ENCODE data around the gene ADCY5.

ADCY5 gene

DNA sequence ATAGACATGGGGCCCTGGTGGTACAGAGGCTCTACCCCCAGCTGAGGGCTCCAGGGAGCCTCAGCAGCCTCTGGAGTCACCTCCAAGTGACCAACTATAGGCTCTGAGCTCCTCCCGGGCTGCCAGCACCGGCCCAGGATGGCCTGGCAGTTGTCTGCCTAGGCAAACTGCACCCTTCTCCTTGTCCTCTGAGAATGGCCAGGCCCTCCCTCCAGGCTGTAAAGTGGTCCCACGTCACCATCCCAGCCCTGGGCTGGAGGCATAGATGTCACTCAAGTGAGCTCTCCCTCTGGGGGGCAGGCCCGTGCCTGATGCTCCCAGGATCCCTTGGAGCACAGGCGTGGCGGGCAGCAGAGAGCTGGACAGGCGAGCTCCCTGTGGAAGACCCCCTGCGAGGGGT lies 127.1 kb downstream of the ADCY5 start:
- Mint-ChIP-seq H3K36me3 (ENCODE audit: low read depth) (no peaks in the 10 kb centered on the region), H3K4me1 (ENCODE audit: low read depth) (peaks cover 5% of the 10 kb centered on the region), H3K27ac (no peak overlapping the region), H3K27me3 (peaks cover 6% of the 10 kb centered on the region), H3K4me3 (no peak overlapping the region), H3K9me3 (no peaks in the 10 kb centered on the region)
- intact Hi-C loops (cut with micrococcal nuclease), result no loop called here

DNA sequence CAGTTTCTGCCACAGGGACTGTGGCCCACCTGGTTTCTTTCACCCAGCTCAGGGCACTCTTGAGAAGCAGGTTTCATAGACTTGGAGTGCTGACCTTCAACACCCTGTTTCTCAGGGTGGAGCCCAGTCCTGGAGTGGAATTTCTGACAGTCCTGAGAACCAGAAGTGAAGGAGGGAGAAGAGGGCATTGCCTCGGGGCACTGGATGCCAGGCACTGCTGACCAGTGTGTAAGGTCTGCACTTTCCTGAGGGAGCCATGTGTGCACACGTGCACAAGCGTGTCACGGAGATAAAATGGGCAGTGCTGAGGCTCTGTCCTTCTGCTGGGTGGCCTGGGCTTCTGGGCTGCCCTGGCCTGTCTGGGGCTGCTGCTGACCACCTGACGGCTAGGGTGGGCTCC lies 128.7 kb downstream of the ADCY5 start:
- no peak overlapping the region for H3K4me3 Mint-ChIP-seq

DNA sequence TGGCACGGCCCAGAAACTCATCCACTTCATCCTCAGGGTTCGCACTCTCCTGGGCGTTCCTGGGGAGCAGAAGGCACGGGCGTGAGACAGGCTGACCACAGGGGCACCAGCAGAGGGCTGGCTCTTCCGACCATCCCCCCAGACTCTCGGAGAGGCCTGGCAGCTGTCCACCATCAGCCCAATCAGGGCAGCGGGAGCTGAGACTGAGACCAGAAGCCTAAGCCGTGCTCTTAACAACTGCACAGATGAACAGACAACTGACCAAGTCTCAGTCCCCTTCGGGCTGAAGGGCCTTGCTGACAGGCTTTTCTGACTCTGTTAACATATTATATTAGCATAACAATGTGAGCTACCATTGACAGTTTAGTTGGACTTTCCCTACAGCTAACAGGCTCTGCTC lies 129.1 kb downstream of the ADCY5 start:
- intact Hi-C loops (cut with micrococcal nuclease), result no loop called here
- no peaks in the 10 kb centered on the region for H3K36me3 Mint-ChIP-seq (ENCODE audit: low read depth)

More for the DNA sequence above, 128.7 kb downstream of the ADCY5 start:
- H3K9me3 Mint-ChIP-seq, result no peaks in the 10 kb centered on the region
- no peak overlapping the region for H3K27ac Mint-ChIP-seq
- no peaks in the 10 kb centered on the region for H3K4me1 Mint-ChIP-seq (ENCODE audit: low read depth)
- H3K27me3 Mint-ChIP-seq, result peaks cover 7% of the 10 kb centered on the region
- intact Hi-C loops (cut with micrococcal nuclease), result no loop called here
- H3K36me3 Mint-ChIP-seq (ENCODE audit: low read depth), result no peaks in the 10 kb centered on the region

GRCh38 chr3:123318374-123318773 lies 130.5 kb downstream of the ADCY5 start:
- H3K4me3 Mint-ChIP-seq, result no peak overlapping the region
- H3K4me1 Mint-ChIP-seq (ENCODE audit: low read depth), result no peaks in the 10 kb centered on the region
- peaks cover 14% of the 10 kb centered on the region for H3K27me3 Mint-ChIP-seq
- no peaks in the 10 kb centered on the region for H3K9me3 Mint-ChIP-seq
- intact Hi-C loops (cut with micrococcal nuclease), result no loop called here
- H3K36me3 Mint-ChIP-seq (ENCODE audit: low read depth), result no peaks in the 10 kb centered on the region
- H3K27ac Mint-ChIP-seq, result no peak overlapping the region

More for the DNA sequence above, 129.1 kb downstream of the ADCY5 start:
- no peaks in the 10 kb centered on the region for H3K9me3 Mint-ChIP-seq
- H3K4me3 Mint-ChIP-seq, result no peak overlapping the region
- peaks cover 11% of the 10 kb centered on the region for H3K27me3 Mint-ChIP-seq
- no peak overlapping the region for H3K27ac Mint-ChIP-seq
- H3K4me1 Mint-ChIP-seq (ENCODE audit: low read depth), result no peaks in the 10 kb centered on the region

- H3K4me3 Mint-ChIP-seq, result no peak overlapping the region
- H3K9me3 Mint-ChIP-seq, result no peaks in the 10 kb centered on the region
- no peak overlapping the region for H3K27ac Mint-ChIP-seq
- peaks cover 18% of the 10 kb centered on the region for H3K27me3 Mint-ChIP-seq
- H3K4me1 Mint-ChIP-seq (ENCODE audit: low read depth), result no peaks in the 10 kb centered on the region
- no peaks in the 10 kb centered on the region for H3K36me3 Mint-ChIP-seq (ENCODE audit: low read depth)
- intact Hi-C loops (cut with micrococcal nuclease), result no loop called here
These were observed 131.2 kb downstream of the ADCY5 start for GRCh38 chr3:123317716-123318115.

DNA sequence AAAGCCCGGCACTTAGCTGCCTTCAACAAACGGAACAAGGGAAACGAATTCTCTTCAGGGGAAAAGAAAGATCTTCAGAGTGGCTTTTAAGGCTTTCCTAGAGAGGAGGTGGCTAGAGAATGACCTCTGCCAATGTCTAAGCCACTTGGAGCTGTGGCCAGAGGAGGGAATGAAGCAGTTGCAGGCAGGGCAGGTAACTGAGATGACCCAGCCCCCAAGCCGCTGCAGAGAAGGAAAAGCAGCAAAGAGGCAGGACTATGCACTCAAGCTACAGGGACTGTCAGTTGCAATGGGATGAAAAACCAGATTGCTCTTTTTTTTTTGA lies 133.7 kb downstream of the ADCY5 start:
- Mint-ChIP-seq H3K27me3 (peaks cover 19% of the 10 kb centered on the region), H3K9me3 (no peaks in the 10 kb centered on the region), H3K27ac (no peak overlapping the region), H3K36me3 (ENCODE audit: low read depth) (no peaks in the 10 kb centered on the region), H3K4me3 (no peak overlapping the region), H3K4me1 (ENCODE audit: low read depth) (no peaks in the 10 kb centered on the region)
- intact Hi-C loops (cut with micrococcal nuclease), result no loop called here

GRCh38 chr3:123314359-123315270 lies 134.3 kb downstream of the ADCY5 start:
- H3K4me3 Mint-ChIP-seq, result no peak overlapping the region
- intact Hi-C loops (cut with micrococcal nuclease), result no loop called here
- H3K9me3 Mint-ChIP-seq, result no peaks in the 10 kb centered on the region
- peaks cover 16% of the 10 kb centered on the region for H3K27me3 Mint-ChIP-seq
- H3K27ac Mint-ChIP-seq, result no peak overlapping the region
- no peaks in the 10 kb centered on the region for H3K4me1 Mint-ChIP-seq (ENCODE audit: low read depth)
- no peaks in the 10 kb centered on the region for H3K36me3 Mint-ChIP-seq (ENCODE audit: low read depth)

DNA sequence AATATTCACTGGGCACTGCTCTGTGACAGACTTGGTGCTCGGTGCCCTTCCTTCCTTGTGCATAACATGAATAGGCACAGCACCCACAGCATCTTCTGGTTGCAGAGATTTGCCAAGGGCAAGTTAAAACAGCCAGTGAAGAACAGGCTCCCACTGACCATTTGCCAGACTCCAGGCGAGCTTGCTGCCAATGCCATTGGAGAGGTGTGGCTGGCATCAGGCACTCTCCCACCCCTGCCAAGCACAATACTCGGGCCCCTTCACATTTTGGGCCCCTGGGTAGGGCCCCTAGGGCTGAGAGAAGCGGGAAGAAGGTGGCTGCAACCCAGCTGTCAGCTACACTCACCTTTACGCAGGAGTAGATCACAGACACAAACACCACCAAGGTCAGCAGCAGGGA lies 135.0 kb downstream of the ADCY5 start:
- H3K27me3 Mint-ChIP-seq, result peaks cover 17% of the 10 kb centered on the region
- H3K27ac Mint-ChIP-seq, result no peak overlapping the region
- no peaks in the 10 kb centered on the region for H3K9me3 Mint-ChIP-seq
- H3K4me3 Mint-ChIP-seq, result no peak overlapping the region
- intact Hi-C loops (cut with micrococcal nuclease), result no loop called here
- H3K4me1 Mint-ChIP-seq (ENCODE audit: low read depth), result no peaks in the 10 kb centered on the region
- H3K36me3 Mint-ChIP-seq (ENCODE audit: low read depth), result no peaks in the 10 kb centered on the region

DNA sequence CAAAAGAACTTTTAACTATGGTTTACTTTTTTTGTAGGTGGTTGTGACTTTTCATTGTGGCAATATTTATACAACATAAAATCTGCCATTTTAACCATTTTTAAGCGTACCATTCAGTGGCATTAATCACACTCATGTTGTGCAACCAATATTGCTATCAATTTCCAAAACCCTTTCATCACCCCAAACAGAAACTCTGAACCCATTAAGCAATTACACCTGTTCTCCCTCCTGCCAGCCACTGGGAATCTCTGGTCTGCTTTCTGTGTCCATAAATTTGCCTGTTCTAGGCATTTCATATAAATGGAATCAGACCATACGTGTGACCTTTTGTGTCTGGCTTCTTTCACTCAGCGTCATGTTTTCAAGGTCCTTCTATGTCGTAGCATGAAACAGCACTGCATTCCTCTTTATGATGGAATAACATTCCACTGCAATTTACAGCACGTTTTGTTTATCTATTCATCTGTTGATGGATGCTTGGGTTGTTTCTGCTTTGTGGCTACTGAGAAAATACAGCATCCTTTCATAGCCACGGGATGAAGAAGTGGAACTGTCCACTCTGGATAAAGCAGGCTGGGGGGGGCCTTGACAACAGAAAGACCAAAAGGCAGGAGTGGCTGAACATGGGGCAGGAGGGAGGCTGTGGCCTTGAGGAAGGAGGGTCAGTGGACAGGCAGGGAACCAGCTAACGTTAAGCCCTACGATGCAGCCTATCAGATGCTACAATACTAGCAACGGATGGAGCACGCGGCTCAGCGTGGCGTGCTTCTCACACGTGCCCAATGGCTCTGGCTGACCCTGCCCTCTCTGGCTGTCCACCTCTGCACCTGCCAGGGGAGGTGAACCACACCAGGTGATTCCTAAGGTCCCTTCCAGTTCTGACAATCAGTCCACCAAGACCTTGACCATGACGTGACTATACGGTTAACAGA lies 136.3 kb downstream of the ADCY5 start:
- H3K4me1 Mint-ChIP-seq (ENCODE audit: low read depth), result no peaks in the 10 kb centered on the region

DNA sequence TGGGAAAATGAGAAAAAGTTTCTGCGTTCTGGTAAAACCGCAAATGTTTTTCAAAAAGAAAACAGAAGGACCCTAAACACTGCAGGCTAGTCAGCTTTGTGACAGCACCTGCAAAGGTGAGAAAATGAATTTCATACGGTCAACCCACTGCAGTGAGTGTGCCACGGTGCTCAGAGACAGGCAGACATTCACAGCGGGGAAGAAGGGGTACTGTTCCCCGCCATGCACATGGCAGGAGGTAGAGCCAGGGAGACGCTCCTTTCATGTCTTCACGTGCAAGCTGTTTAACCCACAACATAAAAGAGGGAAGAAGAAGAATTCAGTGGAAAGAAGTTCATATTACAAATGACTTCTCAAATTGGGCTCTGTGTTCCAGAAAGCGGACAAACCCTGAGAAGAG lies 137.7 kb downstream of the ADCY5 start:
- Mint-ChIP-seq H3K36me3 (ENCODE audit: low read depth) (no peaks in the 10 kb centered on the region), H3K4me3 (no peak overlapping the region), H3K4me1 (ENCODE audit: low read depth) (no peaks in the 10 kb centered on the region), H3K9me3 (no peaks in the 10 kb centered on the region), H3K27ac (no peak overlapping the region), H3K27me3 (peaks cover 18% of the 10 kb centered on the region)
- intact Hi-C loops (cut with micrococcal nuclease), result no loop called here

More for the DNA sequence above, 136.3 kb downstream of the ADCY5 start:
- intact Hi-C loops (cut with micrococcal nuclease), result no loop called here
- H3K27ac Mint-ChIP-seq, result no peak overlapping the region
- H3K9me3 Mint-ChIP-seq, result no peaks in the 10 kb centered on the region
- no peaks in the 10 kb centered on the region for H3K36me3 Mint-ChIP-seq (ENCODE audit: low read depth)
- peaks cover 18% of the 10 kb centered on the region for H3K27me3 Mint-ChIP-seq
- no peak overlapping the region for H3K4me3 Mint-ChIP-seq

DNA sequence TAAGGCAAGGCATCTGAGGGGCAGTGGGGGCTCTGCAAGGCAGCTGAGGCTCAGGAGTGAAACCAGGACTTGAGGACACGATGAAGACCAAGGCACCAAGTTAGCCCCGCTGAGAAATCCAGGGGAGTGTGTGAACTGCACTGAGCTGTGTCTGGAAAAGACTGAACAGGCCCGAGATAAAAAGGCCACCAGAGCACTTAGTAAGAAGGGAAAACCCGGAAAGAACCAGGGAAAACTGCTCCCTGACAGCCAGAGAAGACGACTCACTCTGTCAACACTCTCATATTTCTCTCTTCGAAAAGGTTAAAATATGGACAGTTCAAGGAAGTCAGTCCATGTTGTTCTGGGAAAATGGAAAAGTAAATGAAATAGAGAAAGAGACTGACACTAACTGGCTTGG lies 138.1 kb downstream of the ADCY5 start:
- intact Hi-C loops (cut with micrococcal nuclease), result no loop called here
- no peak overlapping the region for H3K27ac Mint-ChIP-seq
- H3K4me3 Mint-ChIP-seq, result no peak overlapping the region
- H3K9me3 Mint-ChIP-seq, result no peaks in the 10 kb centered on the region
- no peaks in the 10 kb centered on the region for H3K4me1 Mint-ChIP-seq (ENCODE audit: low read depth)
- H3K36me3 Mint-ChIP-seq (ENCODE audit: low read depth), result no peaks in the 10 kb centered on the region
- H3K27me3 Mint-ChIP-seq, result peaks cover 18% of the 10 kb centered on the region

DNA sequence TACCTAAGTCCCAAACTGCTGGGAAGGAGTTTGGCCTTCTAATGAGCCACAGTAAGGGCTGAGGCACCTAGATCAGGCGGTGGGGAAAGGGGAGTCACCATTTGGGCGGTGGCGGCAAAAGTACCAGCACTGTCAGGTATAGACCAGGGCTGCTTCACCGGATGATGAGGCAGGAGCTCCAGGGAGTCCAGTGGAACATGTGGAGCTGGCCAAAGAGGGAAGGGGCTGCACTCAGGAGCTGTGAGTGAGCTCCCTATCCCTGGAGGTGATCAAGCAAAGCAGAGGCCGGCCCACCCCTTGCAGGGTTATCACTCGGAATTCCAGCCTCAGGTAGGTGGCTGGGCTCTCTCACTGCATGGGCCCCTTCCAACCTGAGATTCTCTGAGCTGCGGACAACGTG lies 138.7 kb downstream of the ADCY5 start:
- intact Hi-C loops (cut with micrococcal nuclease), result no loop called here
- H3K27ac Mint-ChIP-seq, result no peak overlapping the region
- no peaks in the 10 kb centered on the region for H3K36me3 Mint-ChIP-seq (ENCODE audit: low read depth)
- H3K4me3 Mint-ChIP-seq, result no peak overlapping the region
- H3K4me1 Mint-ChIP-seq (ENCODE audit: low read depth), result no peaks in the 10 kb centered on the region
- peaks cover 19% of the 10 kb centered on the region for H3K27me3 Mint-ChIP-seq
- no peaks in the 10 kb centered on the region for H3K9me3 Mint-ChIP-seq

DNA sequence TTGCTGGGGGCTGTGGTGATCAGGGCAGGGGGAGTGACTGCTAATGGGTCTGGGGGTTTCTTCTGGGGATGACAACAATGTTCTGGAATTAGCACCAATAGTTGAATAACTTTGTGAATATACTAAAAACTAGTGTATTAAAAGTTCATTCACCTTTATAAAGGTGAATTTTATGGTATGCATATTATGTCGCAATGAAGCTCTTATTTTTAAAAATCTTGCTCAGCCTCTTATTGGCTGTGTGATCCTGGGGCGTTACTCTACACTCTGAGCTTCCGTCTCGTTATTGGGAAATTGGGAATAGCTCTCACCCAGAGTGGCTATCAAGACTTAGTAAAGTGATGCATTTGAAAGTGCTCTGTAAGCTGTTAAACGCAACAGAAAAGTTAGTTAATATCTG lies 141.8 kb downstream of the ADCY5 start:
- Mint-ChIP-seq H3K27ac (no peak overlapping the region), H3K9me3 (no peaks in the 10 kb centered on the region), H3K27me3 (peaks cover 5% of the 10 kb centered on the region), H3K36me3 (ENCODE audit: low read depth) (no peaks in the 10 kb centered on the region), H3K4me3 (no peak overlapping the region), H3K4me1 (ENCODE audit: low read depth) (no peaks in the 10 kb centered on the region)
- intact Hi-C loops (cut with micrococcal nuclease), result no loop called here

DNA sequence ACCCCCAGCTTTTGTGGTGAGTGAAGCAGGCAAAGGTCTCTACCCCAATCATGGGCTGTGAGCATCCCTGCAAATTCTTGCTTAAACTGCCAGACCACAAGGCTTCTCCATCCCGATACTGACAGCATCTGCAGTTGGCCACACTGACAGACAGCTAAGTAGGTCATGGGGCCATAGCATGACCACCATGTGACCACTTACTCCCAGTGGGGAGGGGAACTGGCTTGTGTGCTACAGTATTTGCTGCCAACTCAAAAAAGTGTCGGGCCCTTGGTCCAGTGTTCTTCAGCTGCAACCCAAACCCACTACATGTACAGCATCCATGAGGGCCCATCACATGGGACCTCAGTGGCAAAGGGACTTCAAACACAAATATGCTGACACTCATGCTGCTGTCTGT lies 143.7 kb downstream of the ADCY5 start:
- intact Hi-C loops (cut with micrococcal nuclease), result no loop called here
- Mint-ChIP-seq H3K9me3 (no peaks in the 10 kb centered on the region), H3K27ac (no peak overlapping the region), H3K27me3 (peaks cover 4% of the 10 kb centered on the region), H3K4me3 (no peak overlapping the region), H3K4me1 (ENCODE audit: low read depth) (no peaks in the 10 kb centered on the region), H3K36me3 (ENCODE audit: low read depth) (no peaks in the 10 kb centered on the region)
